Measurements from ENCODE around the gene CSF2. TPM values are rescaled to one million over a fixed set of nuclear protein-coding genes. Genes with fewer than 3 reads are reported as not detected.

CSF2 gene
- total RNA-seq, 1 experiment from 2014 or later, result not detected

- Histone ChIP-seq H3K4me1 (no peaks in the 10 kb centered on the region), H3K27me3 (replicated peaks; ENCODE audit: control insufficient read depth, insufficient read depth, low read length) (no peaks in the 10 kb centered on the region), H3K9me3 (no peaks in the 10 kb centered on the region), H3K4me3 (ENCODE audit: low read depth, low read length) (no peak overlapping the region), H3K36me3 (ENCODE audit: control insufficient read depth, insufficient read depth, low read length) (no peaks in the 10 kb centered on the region)
- no TSS peak for BruUV-seq (replicated peaks)
- Mint-ChIP-seq H3K4me1 (ENCODE audit: low read depth, unreplicated experiment) (no peaks in the 10 kb centered on the region), H3K36me3 (ENCODE audit: insufficient read depth, unreplicated experiment) (no peaks in the 10 kb centered on the region), H3K27ac (ENCODE audit: unreplicated experiment) (no peak overlapping the region), H3K27me3 (ENCODE audit: insufficient read depth, unreplicated experiment) (peaks cover 12% of the 10 kb centered on the region), H3K4me3 (ENCODE audit: unreplicated experiment) (no peak overlapping the region), H3K9me3 (ENCODE audit: unreplicated experiment) (no peaks in the 10 kb centered on the region)
- POLR2A ChIA-PET, result no interaction called here
- intact Hi-C loops (cut with micrococcal nuclease; ENCODE audit: unreplicated experiment), result no loop called here
- CTCF ChIA-PET, result no interaction called here
- DNase-seq, result peak in 1 of 2 experiments; percentile 27
- TF ChIP-seq CTCF (IDR thresholded peaks at IDR 0.05; ENCODE audit: insufficient read depth in 1 of 2, low read depth in 1 of 2, low read length in 1 of 2, severe bottlenecking in 1 of 2, unreplicated experiment in 1 of 2), result no peak
Measured at GRCh38 chr5:132046880-132047299, 26.7 kb upstream of the CSF2 start.

- Mint-ChIP-seq H3K4me1 (ENCODE audit: low read depth, unreplicated experiment) (no peaks in the 10 kb centered on the region), H3K27me3 (ENCODE audit: insufficient read depth, unreplicated experiment) (peaks cover 15% of the 10 kb centered on the region), H3K4me3 (ENCODE audit: unreplicated experiment) (no peak overlapping the region), H3K36me3 (ENCODE audit: insufficient read depth, unreplicated experiment) (peaks cover 6% of the 10 kb centered on the region), H3K9me3 (ENCODE audit: unreplicated experiment) (no peaks in the 10 kb centered on the region), H3K27ac (ENCODE audit: unreplicated experiment) (no peak overlapping the region)
- Histone ChIP-seq H3K9me3 (no peaks in the 10 kb centered on the region), H3K36me3 (ENCODE audit: control insufficient read depth, insufficient read depth, low read length) (no peaks in the 10 kb centered on the region), H3K4me1 (no peaks in the 10 kb centered on the region), H3K27me3 (replicated peaks; ENCODE audit: control insufficient read depth, insufficient read depth, low read length) (no peaks in the 10 kb centered on the region), H3K4me3 (ENCODE audit: low read depth, low read length) (no peak overlapping the region)
- CTCF ChIA-PET, result no interaction called here
- POLR2A ChIA-PET, result no interaction called here
- no TSS peak for BruUV-seq (replicated peaks)
- peak in 1 of 2 experiments; percentile 22 for DNase-seq
- no peak for TF ChIP-seq CTCF (IDR thresholded peaks at IDR 0.05; ENCODE audit: insufficient read depth in 1 of 2, low read depth in 1 of 2, low read length in 1 of 2, severe bottlenecking in 1 of 2, unreplicated experiment in 1 of 2)
- intact Hi-C loops (cut with micrococcal nuclease; ENCODE audit: unreplicated experiment), result no loop called here
Measured at GRCh38 chr5:132049093-132049492, 24.5 kb upstream of the CSF2 start.

- Histone ChIP-seq H3K27me3 (replicated peaks; ENCODE audit: control insufficient read depth, insufficient read depth, low read length) (no peaks in the 10 kb centered on the region), H3K9me3 (no peaks in the 10 kb centered on the region), H3K36me3 (ENCODE audit: control insufficient read depth, insufficient read depth, low read length) (no peaks in the 10 kb centered on the region), H3K4me3 (ENCODE audit: low read depth, low read length) (no peak overlapping the region), H3K4me1 (no peaks in the 10 kb centered on the region)
- ChIA-PET POLR2A (no interaction called here), CTCF (interaction anchor here (0.5 kb wide), 1 partner anchor 293 kb away, joined by 3 read pairs; no protein-coding TSS in a partner anchor)
- BruUV-seq (replicated peaks), result no TSS peak
- intact Hi-C loops (cut with micrococcal nuclease; ENCODE audit: unreplicated experiment), result no loop called here
- peaks cover 15% of the 10 kb centered on the region for H3K27me3 Mint-ChIP-seq (ENCODE audit: insufficient read depth, unreplicated experiment)
- H3K36me3 Mint-ChIP-seq (ENCODE audit: insufficient read depth, unreplicated experiment), result peaks cover 6% of the 10 kb centered on the region
- no peaks in the 10 kb centered on the region for H3K9me3 Mint-ChIP-seq (ENCODE audit: unreplicated experiment)
- no peak for TF ChIP-seq CTCF (IDR thresholded peaks at IDR 0.05; ENCODE audit: insufficient read depth in 1 of 2, low read depth in 1 of 2, low read length in 1 of 2, severe bottlenecking in 1 of 2, unreplicated experiment in 1 of 2)
- no peak overlapping the region for H3K4me3 Mint-ChIP-seq (ENCODE audit: unreplicated experiment)
- DNase-seq, result no peak
- no peaks in the 10 kb centered on the region for H3K4me1 Mint-ChIP-seq (ENCODE audit: low read depth, unreplicated experiment)
- H3K27ac Mint-ChIP-seq (ENCODE audit: unreplicated experiment), result no peak overlapping the region
Measured at GRCh38 chr5:132049559-132049958, 24.0 kb upstream of the CSF2 start.

Data from Caco-2 (cell line).